ENCODE measurements around the gene LTBP2.

LTBP2 gene

DNA sequence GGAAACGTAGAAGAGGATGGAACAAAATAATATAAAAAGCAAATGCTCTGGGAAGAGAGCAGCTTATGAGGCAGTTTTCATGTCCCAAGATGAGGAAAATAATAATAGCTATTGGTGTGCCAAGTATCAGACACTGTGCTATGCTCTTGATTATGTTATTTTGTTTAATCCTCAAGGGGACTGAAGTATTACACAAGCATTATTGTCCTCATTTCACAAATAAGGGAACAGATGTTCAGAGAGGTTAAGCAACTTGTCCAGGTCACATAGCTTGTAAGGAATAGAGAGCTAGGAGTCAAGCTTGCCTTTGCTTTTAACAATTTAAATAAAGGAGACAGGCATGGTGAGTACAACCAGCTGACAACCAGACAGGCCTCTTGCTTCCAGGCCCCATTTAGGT lies 26.9 kb upstream of the LTBP2 start:
- no peak for DNase-seq
- ChIA-PET POLR2A (no interaction called here), CTCF (interaction anchor here (0.9 to 5.9 kb wide), 10 partner anchors 9 to 123 kb away, joined by 3 to 41 read pairs (median 7); no protein-coding TSS in a partner anchor)

DNA sequence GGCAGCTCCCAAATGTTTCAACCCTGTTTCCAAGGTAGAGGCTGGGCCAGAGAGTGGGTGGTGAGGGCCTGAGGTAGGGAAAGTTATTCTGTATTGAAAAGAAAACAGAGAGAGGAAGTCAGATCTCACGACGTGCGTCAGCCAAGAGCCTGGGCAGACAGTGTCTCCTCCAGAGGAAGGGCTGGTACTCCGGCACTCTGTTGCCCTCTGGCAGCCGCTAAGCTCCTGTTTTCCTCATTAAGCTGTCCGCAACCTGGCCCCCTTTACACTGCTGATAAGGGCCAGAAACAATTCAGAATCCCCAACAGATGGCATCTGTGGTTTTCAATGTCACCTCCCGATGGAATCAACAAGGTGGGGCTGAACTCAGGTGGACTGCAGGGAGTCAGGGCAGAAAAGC lies 26.0 kb upstream of the LTBP2 start:
- Histone ChIP-seq H3K27me3 (replicated peaks in 2 of 5; ENCODE audit: control insufficient read depth in 4 of 5, insufficient read depth in 5 of 5, low read length in 4 of 5) (no peaks in the 10 kb centered on the region), H3K9me3 (ENCODE audit: control extremely low read depth in 1 of 5, control insufficient read depth in 4 of 5, insufficient read depth in 2 of 5, low read depth in 1 of 5, low read length in 4 of 5) (no peaks in the 10 kb centered on the region), H3K27ac (ENCODE audit: insufficient read depth in 1 of 2, low read depth in 1 of 2, low read length in 2 of 2, poor library complexity in 1 of 2, severe bottlenecking in 2 of 2) (no peak overlapping the region), H3K4me1 (ENCODE audit: control extremely low read depth in 1 of 4, control insufficient read depth in 4 of 4, insufficient read depth in 4 of 4, low read length in 3 of 4) (no peaks in the 10 kb centered on the region), H3K36me3 (ENCODE audit: control insufficient read depth in 4 of 4, insufficient read depth in 4 of 4, low read length in 3 of 4) (no peaks in the 10 kb centered on the region), H3K4me3 (ENCODE audit: control insufficient read depth in 1 of 7, extremely low read depth in 1 of 7, insufficient read depth in 4 of 7, low read depth in 2 of 7, low read length in 6 of 7) (no peak overlapping the region)
- CTCF ChIA-PET: interaction anchor here (0.9 to 5.9 kb wide), 10 partner anchors 10 to 124 kb away, joined by 3 to 41 read pairs (median 7); partner anchors contain the start of gene LTBP2
- WGBS (ENCODE audit: insufficient coverage): 70% methylated on average over 7 of the region's 7 CpGs
- POLR2A ChIA-PET: no interaction called here
- DNase-seq: no peak

More for the DNA sequence above, 26.9 kb upstream of the LTBP2 start:
- WGBS (ENCODE audit: insufficient coverage): 100% methylated on average over 1 of the region's 1 CpG
- H3K27me3 ChIP-seq (replicated peaks in 2 of 5; ENCODE audit: control insufficient read depth in 4 of 5, insufficient read depth in 5 of 5, low read length in 4 of 5): no peaks in the 10 kb centered on the region
- H3K4me1 ChIP-seq (ENCODE audit: control extremely low read depth in 1 of 4, control insufficient read depth in 4 of 4, insufficient read depth in 4 of 4, low read length in 3 of 4): no peaks in the 10 kb centered on the region
- no peak overlapping the region for H3K4me3 ChIP-seq (ENCODE audit: control insufficient read depth in 1 of 7, extremely low read depth in 1 of 7, insufficient read depth in 4 of 7, low read depth in 2 of 7, low read length in 6 of 7)
- no peak overlapping the region for H3K27ac ChIP-seq (ENCODE audit: insufficient read depth in 1 of 2, low read depth in 1 of 2, low read length in 2 of 2, poor library complexity in 1 of 2, severe bottlenecking in 2 of 2)
- H3K9me3 ChIP-seq (ENCODE audit: control extremely low read depth in 1 of 5, control insufficient read depth in 4 of 5, insufficient read depth in 2 of 5, low read depth in 1 of 5, low read length in 4 of 5): no peaks in the 10 kb centered on the region
- H3K36me3 ChIP-seq (ENCODE audit: control insufficient read depth in 4 of 4, insufficient read depth in 4 of 4, low read length in 3 of 4): no peaks in the 10 kb centered on the region

DNA sequence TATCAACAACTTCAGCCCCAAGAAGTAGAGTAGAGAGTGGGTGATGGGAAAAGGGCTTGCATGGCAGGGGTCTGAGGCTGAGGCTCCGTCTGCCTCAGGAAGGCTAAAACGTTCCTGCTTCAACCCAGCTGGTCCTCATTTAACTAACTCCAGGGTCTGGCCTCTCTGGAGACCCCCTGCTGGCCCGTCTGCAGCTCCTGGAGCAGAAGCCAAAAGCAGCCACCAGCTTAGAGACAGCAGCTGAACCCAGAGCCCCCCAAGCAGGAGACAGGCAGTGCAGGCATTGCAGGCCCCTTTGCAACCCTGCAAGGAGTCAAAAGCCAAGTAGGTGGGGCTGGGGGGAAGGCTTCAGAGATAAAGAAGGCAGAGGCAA lies 25.1 kb upstream of the LTBP2 start:
- Histone ChIP-seq H3K27ac (ENCODE audit: insufficient read depth in 1 of 2, low read depth in 1 of 2, low read length in 2 of 2, poor library complexity in 1 of 2, severe bottlenecking in 2 of 2) (no peak overlapping the region), H3K9me3 (ENCODE audit: control extremely low read depth in 1 of 5, control insufficient read depth in 4 of 5, insufficient read depth in 2 of 5, low read depth in 1 of 5, low read length in 4 of 5) (no peaks in the 10 kb centered on the region), H3K4me3 (ENCODE audit: control insufficient read depth in 1 of 7, extremely low read depth in 1 of 7, insufficient read depth in 4 of 7, low read depth in 2 of 7, low read length in 6 of 7) (no peak overlapping the region), H3K36me3 (ENCODE audit: control insufficient read depth in 4 of 4, insufficient read depth in 4 of 4, low read length in 3 of 4) (no peaks in the 10 kb centered on the region), H3K27me3 (replicated peaks in 2 of 5; ENCODE audit: control insufficient read depth in 4 of 5, insufficient read depth in 5 of 5, low read length in 4 of 5) (no peaks in the 10 kb centered on the region), H3K4me1 (ENCODE audit: control extremely low read depth in 1 of 4, control insufficient read depth in 4 of 4, insufficient read depth in 4 of 4, low read length in 3 of 4) (no peaks in the 10 kb centered on the region)
- no peak for DNase-seq
- 79% methylated on average over 2 of the region's 3 CpGs for WGBS (ENCODE audit: insufficient coverage)
- ChIA-PET POLR2A (interaction anchor here (2.1 kb wide), 1 partner anchor 18 kb away, joined by 5 read pairs; no protein-coding TSS in a partner anchor), CTCF (interaction anchor here (0.8 to 5.9 kb wide), 7 partner anchors 9 to 28 kb away, joined by 3 to 41 read pairs (median 9); partner anchors contain the start of gene LTBP2)

DNA sequence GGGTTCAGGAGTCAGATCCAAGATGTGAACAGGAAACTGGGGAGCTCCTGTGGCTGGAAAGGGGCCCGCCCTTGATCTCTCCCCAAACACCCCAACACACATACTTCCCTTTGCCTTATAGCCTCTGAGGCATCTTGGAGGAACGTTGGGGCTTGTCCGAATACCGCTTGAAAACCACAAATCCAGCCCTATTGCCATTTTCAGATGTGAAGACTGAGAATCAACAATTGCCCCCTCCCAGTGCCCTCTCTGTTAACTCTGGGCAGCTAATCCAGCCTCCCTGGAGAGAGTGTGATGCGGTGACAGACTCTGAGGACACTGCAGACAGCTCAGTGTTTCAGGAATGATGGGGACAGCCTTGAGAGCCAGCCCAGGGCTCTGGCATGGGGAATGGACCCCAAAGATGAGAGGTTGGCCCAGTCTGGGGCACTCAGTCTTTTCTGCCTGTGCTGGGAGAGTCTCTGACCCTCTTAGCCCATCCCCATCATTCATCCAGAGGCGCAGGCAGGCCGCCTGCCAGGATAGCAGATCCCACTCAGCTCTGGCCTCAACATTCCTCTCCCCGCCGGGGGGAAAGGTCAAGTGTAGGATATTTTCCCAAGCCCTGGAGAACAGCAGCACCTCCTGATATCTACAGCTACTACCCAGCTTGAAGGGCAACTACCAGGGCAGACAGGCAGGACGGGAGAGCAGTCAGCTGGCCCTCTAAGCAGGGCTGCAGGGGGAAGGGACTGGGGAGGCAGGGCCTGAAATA lies 24.6 kb upstream of the LTBP2 start:
- no peaks in the 10 kb centered on the region for H3K36me3 ChIP-seq (ENCODE audit: control insufficient read depth in 4 of 4, insufficient read depth in 4 of 4, low read length in 3 of 4)
- ChIA-PET POLR2A (interaction anchor here (2.1 kb wide), 1 partner anchor 18 kb away, joined by 5 read pairs; no protein-coding TSS in a partner anchor), CTCF (interaction anchor here (0.8 to 5.9 kb wide), 4 partner anchors 14 to 27 kb away, joined by 3 to 41 read pairs (median 8); partner anchors contain the start of gene LTBP2)
- H3K4me3 ChIP-seq (ENCODE audit: control insufficient read depth in 1 of 7, extremely low read depth in 1 of 7, insufficient read depth in 4 of 7, low read depth in 2 of 7, low read length in 6 of 7): no peak overlapping the region
- no peak for DNase-seq
- WGBS (ENCODE audit: insufficient coverage): 89% methylated on average over 7 of the region's 10 CpGs
- H3K4me1 ChIP-seq (ENCODE audit: control extremely low read depth in 1 of 4, control insufficient read depth in 4 of 4, insufficient read depth in 4 of 4, low read length in 3 of 4): no peaks in the 10 kb centered on the region
- no peaks in the 10 kb centered on the region for H3K27me3 ChIP-seq (replicated peaks in 2 of 5; ENCODE audit: control insufficient read depth in 4 of 5, insufficient read depth in 5 of 5, low read length in 4 of 5)
- H3K9me3 ChIP-seq (ENCODE audit: control extremely low read depth in 1 of 5, control insufficient read depth in 4 of 5, insufficient read depth in 2 of 5, low read depth in 1 of 5, low read length in 4 of 5): no peaks in the 10 kb centered on the region
- H3K27ac ChIP-seq (ENCODE audit: insufficient read depth in 1 of 2, low read depth in 1 of 2, low read length in 2 of 2, poor library complexity in 1 of 2, severe bottlenecking in 2 of 2): no peak overlapping the region

DNA sequence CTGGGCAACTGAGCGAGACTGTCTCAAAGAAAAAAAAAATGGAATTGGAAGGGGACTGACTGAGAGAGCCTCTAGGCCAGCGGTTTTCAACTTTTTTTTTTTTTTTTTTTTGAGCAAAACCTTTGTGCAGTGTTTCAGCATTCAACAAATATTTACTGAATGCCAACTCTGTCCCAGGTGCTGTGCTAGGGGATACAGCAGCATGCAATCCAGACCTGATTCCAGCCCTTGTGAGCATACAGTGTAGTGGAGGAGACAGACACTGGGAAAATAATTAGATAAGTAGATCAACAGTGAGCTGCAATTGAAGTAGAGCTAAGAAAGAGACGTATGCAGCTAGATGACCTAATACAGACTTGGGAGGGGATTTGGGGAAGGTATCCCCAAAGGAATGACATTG lies 23.8 kb upstream of the LTBP2 start:
- Histone ChIP-seq H3K9me3 (ENCODE audit: control extremely low read depth in 1 of 5, control insufficient read depth in 4 of 5, insufficient read depth in 2 of 5, low read depth in 1 of 5, low read length in 4 of 5) (no peaks in the 10 kb centered on the region), H3K27me3 (replicated peaks in 2 of 5; ENCODE audit: control insufficient read depth in 4 of 5, insufficient read depth in 5 of 5, low read length in 4 of 5) (no peaks in the 10 kb centered on the region), H3K4me1 (ENCODE audit: control extremely low read depth in 1 of 4, control insufficient read depth in 4 of 4, insufficient read depth in 4 of 4, low read length in 3 of 4) (no peaks in the 10 kb centered on the region), H3K36me3 (ENCODE audit: control insufficient read depth in 4 of 4, insufficient read depth in 4 of 4, low read length in 3 of 4) (no peaks in the 10 kb centered on the region), H3K4me3 (ENCODE audit: control insufficient read depth in 1 of 7, extremely low read depth in 1 of 7, insufficient read depth in 4 of 7, low read depth in 2 of 7, low read length in 6 of 7) (no peak overlapping the region), H3K27ac (ENCODE audit: insufficient read depth in 1 of 2, low read depth in 1 of 2, low read length in 2 of 2, poor library complexity in 1 of 2, severe bottlenecking in 2 of 2) (no peak overlapping the region)
- CTCF ChIA-PET: interaction anchor here (3.5 to 5.9 kb wide), 2 partner anchors 19 to 27 kb away, joined by 10 to 41 read pairs; no protein-coding TSS in a partner anchor
- 94% methylated on average over 2 of the region's 3 CpGs for WGBS (ENCODE audit: insufficient coverage)
- POLR2A ChIA-PET: interaction anchor here (2.1 kb wide), 1 partner anchor 17 kb away, joined by 5 read pairs; no protein-coding TSS in a partner anchor
- no peak for DNase-seq

DNA sequence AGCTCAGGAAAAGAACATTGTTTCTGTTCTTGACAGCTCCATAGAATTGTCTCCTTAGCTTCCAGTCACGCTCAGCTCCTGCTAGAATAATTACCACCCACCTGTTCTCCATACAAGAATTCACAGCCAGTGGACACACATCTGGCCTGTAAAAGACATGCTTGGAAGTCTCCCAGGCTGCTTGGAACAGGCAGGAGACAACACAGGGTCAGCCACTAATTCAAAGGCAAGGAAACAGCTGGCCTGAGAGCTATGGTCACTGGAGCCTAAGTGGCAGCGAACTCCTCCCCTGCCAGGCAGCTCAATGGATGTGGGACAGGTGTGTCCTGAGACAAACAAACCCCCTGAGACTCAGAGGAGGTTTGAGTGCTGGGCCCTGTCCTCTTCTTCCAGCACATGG lies 22.9 kb upstream of the LTBP2 start:
- Histone ChIP-seq H3K4me3 (ENCODE audit: control insufficient read depth in 1 of 7, extremely low read depth in 1 of 7, insufficient read depth in 4 of 7, low read depth in 2 of 7, low read length in 6 of 7) (no peak overlapping the region), H3K4me1 (ENCODE audit: control extremely low read depth in 1 of 4, control insufficient read depth in 4 of 4, insufficient read depth in 4 of 4, low read length in 3 of 4) (no peaks in the 10 kb centered on the region), H3K36me3 (ENCODE audit: control insufficient read depth in 4 of 4, insufficient read depth in 4 of 4, low read length in 3 of 4) (no peaks in the 10 kb centered on the region), H3K27ac (ENCODE audit: insufficient read depth in 1 of 2, low read depth in 1 of 2, low read length in 2 of 2, poor library complexity in 1 of 2, severe bottlenecking in 2 of 2) (no peak overlapping the region), H3K27me3 (replicated peaks in 2 of 5; ENCODE audit: control insufficient read depth in 4 of 5, insufficient read depth in 5 of 5, low read length in 4 of 5) (no peaks in the 10 kb centered on the region), H3K9me3 (ENCODE audit: control extremely low read depth in 1 of 5, control insufficient read depth in 4 of 5, insufficient read depth in 2 of 5, low read depth in 1 of 5, low read length in 4 of 5) (no peaks in the 10 kb centered on the region)
- 100% methylated on average over 1 of the region's 2 CpGs for WGBS (ENCODE audit: insufficient coverage)
- POLR2A ChIA-PET: no interaction called here
- DNase-seq: no peak
- CTCF ChIA-PET: interaction anchor here (0.6 to 1.9 kb wide), 6 partner anchors 12 to 26 kb away, joined by 3 to 8 read pairs (median 5); no protein-coding TSS in a partner anchor

DNA sequence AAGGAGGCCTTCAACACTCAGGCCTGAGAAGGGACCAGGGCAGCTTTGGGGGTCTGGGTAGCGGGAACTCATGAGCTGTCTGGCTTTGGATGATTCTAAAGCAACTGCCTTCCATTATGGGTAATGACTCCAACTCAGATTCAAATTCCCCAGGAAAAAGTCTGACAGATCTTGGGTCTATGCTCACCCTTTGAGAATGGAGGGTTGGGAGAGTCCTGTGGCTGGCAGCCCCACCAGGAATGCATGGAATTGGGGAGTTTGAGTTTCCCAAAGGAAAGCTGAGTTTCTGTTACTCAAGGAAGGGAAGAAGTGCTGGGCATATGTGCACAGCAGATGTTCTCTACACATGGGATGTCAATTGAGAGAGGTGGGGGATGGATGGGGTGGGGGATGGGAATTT lies 22.4 kb upstream of the LTBP2 start:
- 86% methylated on average over 1 of the region's 1 CpG for WGBS (ENCODE audit: insufficient coverage)
- ChIA-PET CTCF (interaction anchor here (0.6 to 1.9 kb wide), 6 partner anchors 11 to 25 kb away, joined by 3 to 8 read pairs (median 5); no protein-coding TSS in a partner anchor), POLR2A (interaction anchor here (0.6 kb wide), 1 partner anchor 318 kb away, joined by 3 read pairs; no protein-coding TSS in a partner anchor)
- no peak overlapping the region for H3K27ac ChIP-seq (ENCODE audit: insufficient read depth in 1 of 2, low read depth in 1 of 2, low read length in 2 of 2, poor library complexity in 1 of 2, severe bottlenecking in 2 of 2)
- DNase-seq: no peak
- no peak overlapping the region for H3K4me3 ChIP-seq (ENCODE audit: control insufficient read depth in 1 of 7, extremely low read depth in 1 of 7, insufficient read depth in 4 of 7, low read depth in 2 of 7, low read length in 6 of 7)
- no peaks in the 10 kb centered on the region for H3K27me3 ChIP-seq (replicated peaks in 2 of 5; ENCODE audit: control insufficient read depth in 4 of 5, insufficient read depth in 5 of 5, low read length in 4 of 5)
- H3K4me1 ChIP-seq (ENCODE audit: control extremely low read depth in 1 of 4, control insufficient read depth in 4 of 4, insufficient read depth in 4 of 4, low read length in 3 of 4): no peaks in the 10 kb centered on the region
- no peaks in the 10 kb centered on the region for H3K9me3 ChIP-seq (ENCODE audit: control extremely low read depth in 1 of 5, control insufficient read depth in 4 of 5, insufficient read depth in 2 of 5, low read depth in 1 of 5, low read length in 4 of 5)
- H3K36me3 ChIP-seq (ENCODE audit: control insufficient read depth in 4 of 4, insufficient read depth in 4 of 4, low read length in 3 of 4): no peaks in the 10 kb centered on the region

Measured in common myeloid progenitor, CD34-positive (primary cell).